Measurements from ENCODE around the gene ATP5IF1.
A peak's percentile ranks its signal among the peaks of the same experiment; 100 is the strongest.

ATP5IF1 gene

GRCh38 chr1:28236656-28237322, 865 bp downstream of the ATP5IF1 start:
- peak overlapping the region; percentile 96 for H3K4me3 ChIP-seq (replicated peaks; ENCODE audit: low read depth, low read length)
- no peak for DNase-seq (ENCODE audit: low read depth)
- no peak for TF ChIP-seq CTCF (IDR thresholded peaks at IDR 0.05; ENCODE audit: low read length, missing control alignments)

DNA sequence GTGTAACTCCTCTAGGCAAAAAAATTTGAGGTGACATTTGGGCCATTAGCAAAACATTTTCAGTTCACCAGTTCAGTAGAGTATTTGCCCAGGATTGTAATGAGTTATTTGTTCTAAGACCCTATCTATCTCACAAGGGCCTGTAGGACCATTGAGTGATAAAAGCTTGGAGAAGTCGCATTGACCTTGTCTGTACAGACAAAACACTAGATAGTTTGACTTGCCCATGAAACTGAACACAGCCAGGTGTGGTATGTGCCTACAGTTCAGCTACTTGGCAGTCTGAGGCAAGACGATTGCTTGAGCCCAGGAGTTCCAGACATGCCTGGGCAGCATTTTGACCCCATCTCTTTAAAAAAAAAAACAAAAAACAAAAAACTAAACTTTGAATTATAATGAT, 3.1 kb downstream of the ATP5IF1 start:
- DNase-seq (ENCODE audit: low read depth): no peak
- no peak overlapping the region for H3K4me3 ChIP-seq (replicated peaks; ENCODE audit: low read depth, low read length)
- TF ChIP-seq CTCF (IDR thresholded peaks at IDR 0.05; ENCODE audit: low read length, missing control alignments): no peak

- TF ChIP-seq CTCF (IDR thresholded peaks at IDR 0.05; ENCODE audit: low read length, missing control alignments): no peak
- no peak for DNase-seq (ENCODE audit: low read depth)
- H3K4me3 ChIP-seq (replicated peaks; ENCODE audit: low read depth, low read length): no peak overlapping the region
Observed at GRCh38 chr1:28240024-28240423, 4.1 kb downstream of the ATP5IF1 start.

DNA sequence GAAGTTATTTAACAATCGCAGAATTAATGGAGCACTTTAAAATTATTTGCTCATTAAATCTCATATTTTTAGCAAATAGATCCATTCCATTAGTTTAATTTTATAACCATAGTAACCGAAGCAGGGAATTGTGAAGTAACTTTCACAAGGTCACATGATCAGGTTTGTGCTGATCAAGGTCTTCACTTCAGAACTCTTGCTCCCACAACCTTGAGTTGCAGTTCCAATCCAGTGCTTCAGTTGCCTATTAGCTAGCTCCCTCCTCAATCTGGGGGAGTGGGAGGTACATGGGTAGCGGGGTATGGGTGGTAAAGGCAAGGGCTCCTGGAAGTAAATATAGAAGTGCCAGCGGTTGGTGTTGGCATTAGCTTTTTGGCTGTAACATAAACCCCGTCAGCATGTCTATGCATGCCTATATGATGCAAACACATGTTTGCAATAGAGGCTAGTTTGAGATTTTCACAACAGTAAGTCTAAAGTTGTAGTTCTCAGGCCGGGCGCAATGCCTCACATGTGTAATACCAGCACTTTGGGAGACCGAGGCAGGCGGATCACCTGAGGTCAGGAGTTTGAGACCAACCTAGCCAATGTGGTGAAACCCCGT, 5.8 kb downstream of the ATP5IF1 start:
- TF ChIP-seq CTCF (IDR thresholded peaks at IDR 0.05; ENCODE audit: low read length, missing control alignments): no peak
- no peak overlapping the region for H3K4me3 ChIP-seq (replicated peaks; ENCODE audit: low read depth, low read length)
- no peak for DNase-seq (ENCODE audit: low read depth)

- peak; percentile 39 for DNase-seq (ENCODE audit: low read depth)
- no peak overlapping the region for H3K4me3 ChIP-seq (replicated peaks; ENCODE audit: low read depth, low read length)
- TF ChIP-seq CTCF (IDR thresholded peaks at IDR 0.05; ENCODE audit: low read length, missing control alignments): no peak
Observed at GRCh38 chr1:28243685-28244311, 7.9 kb downstream of the ATP5IF1 start.

DNA sequence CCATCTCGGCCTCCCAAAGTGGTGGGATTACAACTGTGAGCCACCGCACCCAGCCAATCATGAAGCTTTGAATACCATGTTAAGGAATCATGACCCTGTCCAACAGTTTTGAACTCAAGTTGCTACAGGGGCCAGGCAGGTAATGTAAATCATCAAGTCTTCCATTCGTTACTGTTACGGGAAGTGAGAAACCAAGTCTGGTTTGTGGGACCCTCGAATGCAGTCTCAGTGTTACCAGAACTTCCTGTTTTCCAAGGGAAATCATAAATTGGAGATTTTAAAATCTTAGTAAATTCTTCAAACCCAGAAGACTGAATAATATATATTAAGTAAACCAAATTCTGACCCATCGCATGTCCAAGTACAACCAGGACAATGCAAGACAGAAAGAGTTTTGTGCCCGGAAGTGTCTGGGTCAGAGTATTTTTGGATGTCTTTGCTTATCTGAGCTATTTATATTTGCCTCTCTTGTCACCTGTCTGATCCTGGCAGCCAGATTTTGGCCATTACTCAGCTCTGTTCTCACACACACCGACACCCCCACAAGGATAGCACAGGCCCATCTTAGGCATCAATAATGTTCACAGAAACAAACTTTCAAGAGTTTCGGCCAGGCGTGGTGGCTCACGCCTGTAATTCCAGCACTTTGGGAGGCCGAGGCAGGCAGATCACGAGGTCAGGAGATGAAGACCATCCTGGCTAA, 8.8 kb downstream of the ATP5IF1 start:
- TF ChIP-seq CTCF (IDR thresholded peaks at IDR 0.05; ENCODE audit: low read length, missing control alignments): no peak
- no peak for DNase-seq (ENCODE audit: low read depth)
- H3K4me3 ChIP-seq (replicated peaks; ENCODE audit: low read depth, low read length): no peak overlapping the region
